Esophagus squamous epithelium (tissue), 5 donors: Measurements from ENCODE around the gene FRMPD2. TPM values are rescaled to one million over a fixed set of nuclear protein-coding genes. Genes with fewer than 3 reads are reported as not detected.

Experiments
- DNase-seq: peaks from one replicate; lab custom pipeline; 2025; lab: John Stamatoyannopoulos, UW
- H3K27ac ChIP-seq, 4 donors: fragments of 200-600 bp; sonication (generic); one replicate each; pipeline ENCODE4 v1.5.1; 2016 to 2019; ENCODE audit warnings: mild to moderate bottlenecking in 1 of 4
- H3K27me3 ChIP-seq, 4 donors: fragments of 200-600 bp; sonication (generic); 1 replicate in 3 of 4; 2 replicates in 1 of 4; pipeline versions ENCODE4 v1.5.1 to v1.6.0; 2017 to 2021; ENCODE audit warnings: antibody characterized with exemption in 1 of 4
- H3K36me3 ChIP-seq, 3 donors: fragments of 200-600 bp; sonication (generic); one replicate each; pipeline ENCODE4 v1.5.1; 2016 to 2019
- H3K4me1 ChIP-seq, 3 donors: fragments of 200-600 bp; sonication (generic); one replicate each; pipeline ENCODE4 v1.5.1; 2017 to 2019
- H3K4me3 ChIP-seq, 4 donors: fragments of 200-600 bp; sonication (generic); 1 replicate in 3 of 4; 2 replicates in 1 of 4; pipeline ENCODE4 v1.5.1; 2016 to 2019; ENCODE audit warnings: mild to moderate bottlenecking in 2 of 4, moderate library complexity in 1 of 4
- H3K9me3 ChIP-seq, 3 donors: fragments of 200-600 bp; sonication (generic); one replicate each; pipeline ENCODE4 v1.5.1; 2016 to 2019
- CTCF ChIP-seq, 6 experiments: fragments of 450-650 bp in 4 of 6; fragments of 200-600 bp in 2 of 6; sonication (generic) in 2 of 6; IDR thresholded peaks; one replicate each; pipeline ENCODE4 v1.5.1; 2016 to 2019; ENCODE audit warnings: antibody characterized with exemption in 6 of 6, mild to moderate bottlenecking in 4 of 6, moderate library complexity in 4 of 6
- POLR2A ChIP-seq, 4 donors: fragments of 450-650 bp; IDR thresholded peaks; one replicate each; pipeline ENCODE4 v1.6.1; 2017; ENCODE audit warnings: antibody characterized with exemption in 4 of 4, mild to moderate bottlenecking in 4 of 4, moderate library complexity in 3 of 4
- WGBS, 2 donors: methylation state at CpG; one replicate each; pipeline ENCODE4 v1.1.5; 2018; 5-methylcytosine and 5-hydroxymethylcytosine counted together
- intact Hi-C: fragments of 100-400 bp; cut with DNase I; formaldehyde crosslinking; loops from one replicate; pipeline ENCODE4 v1.15.0; 2022
- total RNA-seq, 4 donors: library from RNA; depleted of rRNA; stranded (reverse); fragments of >200 nt; gene quantifications; one replicate each; pipeline ENCODE4 v1.1.0, GENCODE V29; 2016
- donor health status: DM: yes; HTN: yes; CAD: no.

The FRMPD2 gene
- total RNA-seq, 4 donors from 2014 or later: not detected

GRCh38 chr10:48253970-48254657 is 20.4 kb downstream of the FRMPD2 start:
- Histone ChIP-seq H3K36me3 (no peaks in the 10 kb centered on the region), H3K4me3 (no peak overlapping the region), H3K4me1 (peaks cover 0 to 36% (median 18%) of the 10 kb centered on the region in 3 donors), H3K9me3 (no peaks in the 10 kb centered on the region), H3K27ac (peak overlapping the region in 2 of 4 donors; percentile 27 to 42), H3K27me3 (no peaks in the 10 kb centered on the region)
- TF ChIP-seq CTCF (IDR thresholded peaks at IDR 0.05): no peak
- TF ChIP-seq POLR2A (IDR thresholded peaks at IDR 0.05): no peak
- intact Hi-C loops: no loop called here
- DNase-seq: no peak
- WGBS, 2 donors: 41 to 60% methylated on average over 9 of the region's 9 CpGs

GRCh38 chr10:48252354-48252650 is 22.2 kb downstream of the FRMPD2 start:
- no peak for DNase-seq
- WGBS, 2 donors: 63 to 67% methylated on average over 2 to 5 of the region's 5 CpGs
- peak overlapping the region in 2 of 4 donors; percentile 8 to 18 for H3K27ac ChIP-seq

GRCh38 chr10:48251525-48252353 is 22.8 kb downstream of the FRMPD2 start:
- intact Hi-C loops: no loop called here
- WGBS, 2 donors: 28 to 38% methylated on average over 9 of the region's 13 CpGs
- H3K36me3 ChIP-seq: no peaks in the 10 kb centered on the region
- H3K4me3 ChIP-seq: no peak overlapping the region
- TF ChIP-seq POLR2A (IDR thresholded peaks at IDR 0.05): no peak
- H3K4me1 ChIP-seq: peaks cover 0 to 36% (median 18%) of the 10 kb centered on the region in 3 donors
- H3K9me3 ChIP-seq: no peaks in the 10 kb centered on the region
- peak overlapping the region in 2 of 4 donors; percentile 8 to 19 for H3K27ac ChIP-seq
- no peaks in the 10 kb centered on the region for H3K27me3 ChIP-seq
- no peak for DNase-seq

More at GRCh38 chr10:48252354-48252650, 22.2 kb downstream of the FRMPD2 start:
- no peak overlapping the region for H3K4me3 ChIP-seq
- H3K9me3 ChIP-seq: no peaks in the 10 kb centered on the region
- TF ChIP-seq POLR2A (IDR thresholded peaks at IDR 0.05) (no peak), CTCF (IDR thresholded peaks at IDR 0.05) (no peak)
- no peaks in the 10 kb centered on the region for H3K27me3 ChIP-seq
- peaks cover 0 to 36% (median 18%) of the 10 kb centered on the region in 3 donors for H3K4me1 ChIP-seq
- H3K36me3 ChIP-seq: no peaks in the 10 kb centered on the region
- intact Hi-C loops: no loop called here

GRCh38 chr10:48251152-48251524 is 23.4 kb downstream of the FRMPD2 start:
- Histone ChIP-seq H3K36me3 (no peaks in the 10 kb centered on the region), H3K4me1 (peaks cover 0 to 36% (median 18%) of the 10 kb centered on the region in 3 donors), H3K9me3 (no peaks in the 10 kb centered on the region), H3K27ac (peak overlapping the region in 1 of 4 donors; percentile 19), H3K4me3 (no peak overlapping the region), H3K27me3 (no peaks in the 10 kb centered on the region)
- DNase-seq: no peak
- TF ChIP-seq POLR2A (IDR thresholded peaks at IDR 0.05) (no peak), CTCF (IDR thresholded peaks at IDR 0.05) (no peak)
- intact Hi-C loops: no loop called here

- Histone ChIP-seq H3K27ac (no peak overlapping the region), H3K27me3 (no peaks in the 10 kb centered on the region), H3K4me1 (peaks cover 0 to 36% (median 18%) of the 10 kb centered on the region in 3 donors), H3K9me3 (no peaks in the 10 kb centered on the region), H3K4me3 (no peak overlapping the region), H3K36me3 (no peaks in the 10 kb centered on the region)
- no peak for DNase-seq
- TF ChIP-seq POLR2A (IDR thresholded peaks at IDR 0.05) (no peak), CTCF (IDR thresholded peaks at IDR 0.05) (no peak)
- WGBS, 2 donors: 95 to 97% methylated on average over 6 to 7 of the region's 8 CpGs
- intact Hi-C loops: no loop called here
These were observed 24.6 kb downstream of the FRMPD2 start for GRCh38 chr10:48249763-48250351.
